ENCODE measurements around the gene PARVB. TPM values are rescaled to one million over a fixed set of nuclear protein-coding genes. Genes with fewer than 3 reads are reported as not detected.
"Not testable (repeated sequence)": the region's sequence is repeated elsewhere in the genome, so short reads cannot be mapped to it uniquely, and the experiment has no call there.

The PARVB gene
- total RNA-seq, 1 donor from 2014 or later, result 39.2 TPM

- intact Hi-C loops (cut with micrococcal nuclease), result loop anchor here (2.0 kb wide), 1 partner anchor 17 kb away; no protein-coding TSS in a partner anchor
Measured at GRCh38 chr22:44047891-44048301, 23.8 kb downstream of the PARVB start.

DNA sequence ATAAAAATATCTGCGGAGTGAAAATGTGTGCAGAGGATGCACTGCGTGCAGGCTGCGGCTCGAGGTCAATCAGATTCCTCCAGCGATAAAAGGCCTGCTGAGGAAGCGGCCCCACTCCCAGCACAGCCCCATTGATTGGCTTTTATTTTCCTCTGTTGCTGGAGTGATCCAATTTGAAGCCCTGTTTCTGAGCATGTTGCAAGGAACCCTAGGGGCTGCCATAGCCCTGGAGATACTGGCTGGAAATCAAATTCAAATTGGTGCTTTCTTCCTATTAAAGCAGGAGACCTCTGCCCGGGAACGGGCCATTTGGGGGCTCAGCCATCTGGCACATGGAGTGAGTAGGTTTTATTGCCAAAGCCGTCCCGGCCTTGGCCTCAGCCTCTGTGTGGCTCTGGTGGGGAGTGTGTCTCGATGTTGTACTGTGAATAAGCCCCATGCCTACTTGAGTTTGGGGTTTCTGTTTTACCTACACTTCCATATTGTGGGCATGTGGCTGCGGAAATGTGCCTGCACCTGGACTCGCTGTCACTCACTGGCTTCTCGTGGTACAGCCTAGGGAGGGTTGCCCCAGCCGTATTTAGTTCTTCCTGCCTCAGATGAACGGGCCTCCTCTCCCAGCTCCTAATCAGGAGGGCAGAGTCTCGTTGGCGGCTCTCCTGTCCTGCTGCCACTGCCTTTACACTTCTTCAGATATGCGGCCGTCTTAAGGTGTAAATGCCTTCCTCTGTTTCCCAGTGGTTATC is 25.6 kb downstream of the PARVB start:
- intact Hi-C loops (cut with micrococcal nuclease), result loop anchor here (2.0 kb wide), 1 partner anchor 19 kb away; no protein-coding TSS in a partner anchor

DNA sequence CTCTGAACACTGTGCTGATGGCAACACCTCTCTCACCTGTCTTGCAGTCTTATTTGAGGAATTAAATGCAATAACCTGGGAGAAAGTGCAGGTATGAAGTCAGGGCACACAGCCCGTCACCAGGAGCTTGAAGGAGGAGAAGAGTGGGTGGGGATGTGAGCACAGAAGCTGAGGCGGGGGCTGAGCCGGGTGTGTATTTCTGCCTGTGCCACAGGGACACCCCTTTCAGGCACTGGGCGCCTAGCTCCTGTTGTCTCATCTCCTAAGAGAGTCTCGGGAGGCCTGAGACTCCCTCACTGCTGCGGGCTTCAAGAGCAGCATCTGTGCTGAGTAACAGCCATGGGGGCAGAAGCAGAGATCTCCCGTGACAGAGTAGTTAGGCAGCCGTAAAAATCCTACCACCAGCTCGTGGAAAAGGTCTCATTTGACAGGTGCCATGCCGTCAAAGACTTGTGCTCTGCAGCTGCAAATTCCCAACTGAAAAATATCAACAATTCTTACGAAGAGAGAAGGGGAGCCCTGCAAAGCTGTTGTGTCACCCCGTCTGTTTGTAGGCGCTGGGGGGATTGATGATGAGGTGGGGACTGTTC is 26.8 kb downstream of the PARVB start:
- intact Hi-C loops (cut with micrococcal nuclease), result no loop called here

GRCh38 chr22:44051358-44051757 is 27.3 kb downstream of the PARVB start:
- intact Hi-C loops (cut with micrococcal nuclease), result no loop called here

DNA sequence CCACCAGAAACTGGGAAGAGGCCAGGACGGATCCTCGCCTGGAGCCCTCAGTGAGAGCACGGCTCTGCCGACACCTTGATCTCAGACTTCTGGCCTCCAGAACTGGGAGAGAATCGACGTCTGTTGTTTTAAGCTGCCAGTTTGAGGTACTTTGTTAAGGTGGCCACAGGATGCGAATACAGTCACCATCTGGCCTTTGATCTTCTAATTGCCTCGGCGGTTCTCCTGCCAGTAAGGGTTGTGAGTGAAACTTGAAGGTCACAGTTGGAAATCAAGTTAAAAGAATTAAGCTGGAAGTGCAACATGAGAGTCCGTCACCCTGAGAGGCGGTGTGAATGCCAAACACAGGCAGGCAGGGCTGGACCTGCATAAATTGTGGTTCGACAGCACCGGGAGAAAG is 27.9 kb downstream of the PARVB start:
- intact Hi-C loops (cut with micrococcal nuclease), result no loop called here

DNA sequence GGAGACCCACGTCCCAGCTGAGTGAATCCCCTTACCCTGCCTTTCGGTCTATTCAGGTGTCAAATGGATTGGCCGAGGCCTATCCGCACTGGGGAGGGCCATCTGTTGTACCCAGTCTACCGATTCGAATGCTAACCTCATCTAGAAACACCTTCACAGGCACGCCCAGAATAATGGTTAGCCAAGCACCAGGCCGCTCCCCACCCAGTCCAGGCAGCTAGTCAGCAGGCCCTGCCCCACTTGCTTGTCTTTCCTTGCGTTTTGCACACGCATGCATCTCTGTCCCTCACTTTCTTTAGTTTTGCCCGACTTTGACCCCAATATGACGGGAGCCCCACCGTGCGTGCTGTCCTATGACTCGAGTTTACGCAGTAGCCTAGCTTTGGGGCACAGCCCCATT is 31.7 kb downstream of the PARVB start:
- intact Hi-C loops (cut with micrococcal nuclease), result no loop called here

GRCh38 chr22:44056649-44057048 is 32.5 kb downstream of the PARVB start:
- intact Hi-C loops (cut with micrococcal nuclease), result not testable (repeated sequence)

DNA sequence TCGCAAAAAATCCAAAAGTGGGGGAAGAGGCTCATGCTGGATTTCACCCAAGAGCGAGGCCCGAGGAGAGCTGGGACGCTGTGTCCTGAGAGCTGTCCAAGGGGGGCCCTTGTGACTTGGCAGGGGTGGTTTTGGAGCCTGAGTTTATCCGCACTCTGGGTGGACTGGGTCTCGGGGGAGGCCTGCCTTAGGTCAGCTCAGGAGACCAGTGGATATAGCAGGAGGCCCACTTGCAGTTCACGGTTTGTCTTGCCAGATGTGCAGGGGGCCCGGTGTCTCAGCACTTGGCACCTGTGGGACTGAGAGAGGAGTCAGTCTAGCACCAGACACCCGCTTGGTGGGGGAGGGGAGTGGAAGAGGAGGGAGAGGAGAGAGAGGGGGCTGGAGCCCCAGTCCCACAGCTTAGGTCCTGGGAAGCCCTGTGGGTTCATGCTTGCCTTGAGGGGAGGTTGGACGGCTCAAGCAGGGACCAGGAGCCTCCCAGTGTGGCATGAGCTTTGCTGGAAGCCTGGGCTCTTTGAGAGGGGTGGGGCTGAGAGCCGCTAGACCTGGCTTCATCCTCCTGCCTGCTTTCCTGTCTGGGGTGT is 33.4 kb downstream of the PARVB start:
- intact Hi-C loops (cut with micrococcal nuclease), result no loop called here

GRCh38 chr22:44063462-44064371 is 39.6 kb downstream of the PARVB start:
- intact Hi-C loops (cut with micrococcal nuclease), result no loop called here

- intact Hi-C loops (cut with micrococcal nuclease), result no loop called here
Measured at GRCh38 chr22:44067033-44067432, 42.9 kb downstream of the PARVB start.

- intact Hi-C loops (cut with micrococcal nuclease), result no loop called here
Measured at GRCh38 chr22:44067901-44068300, 43.8 kb downstream of the PARVB start.

- intact Hi-C loops (cut with micrococcal nuclease), result no loop called here
Measured at GRCh38 chr22:44068422-44069191, 44.5 kb downstream of the PARVB start.

GRCh38 chr22:44070029-44070428 is 45.9 kb downstream of the PARVB start:
- intact Hi-C loops (cut with micrococcal nuclease), result no loop called here

- intact Hi-C loops (cut with micrococcal nuclease), result no loop called here
Measured at GRCh38 chr22:44071781-44072326, 47.8 kb downstream of the PARVB start.

- intact Hi-C loops (cut with micrococcal nuclease), result no loop called here
Measured at GRCh38 chr22:44074337-44074984, 50.4 kb downstream of the PARVB start.

GRCh38 chr22:44075022-44075421 is 50.9 kb downstream of the PARVB start:
- intact Hi-C loops (cut with micrococcal nuclease), result no loop called here

- intact Hi-C loops (cut with micrococcal nuclease), result no loop called here
Measured at GRCh38 chr22:44075670-44076069, 51.6 kb downstream of the PARVB start.

DNA sequence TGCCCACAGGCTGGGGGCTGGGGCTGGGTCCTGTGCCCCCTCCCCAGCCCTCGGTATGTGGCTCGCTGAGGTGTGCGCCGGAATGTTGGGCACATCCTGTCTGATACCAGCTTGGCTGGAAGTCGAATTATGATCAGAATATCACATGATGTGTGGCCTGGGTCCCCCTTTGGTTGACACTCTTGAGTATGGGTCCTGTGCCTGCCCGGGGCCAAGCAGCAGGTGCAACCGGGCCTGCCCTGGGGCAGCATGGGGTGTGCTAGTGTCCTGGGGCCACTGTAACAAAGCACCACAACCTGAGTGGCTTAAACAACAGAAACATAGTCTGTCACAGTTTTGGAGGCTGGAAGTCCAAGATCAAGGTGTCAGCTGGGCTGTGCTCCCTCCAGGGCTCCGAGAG is 52.7 kb downstream of the PARVB start:
- intact Hi-C loops (cut with micrococcal nuclease), result no loop called here

- intact Hi-C loops (cut with micrococcal nuclease), result loop anchor here (1.0 to 5.0 kb wide), 4 partner anchors 88 to 545 kb away; partner anchors contain the start of gene PARVG
Measured at GRCh38 chr22:44080936-44081861, 57.1 kb downstream of the PARVB start.
